ENCODE results near the gene BST1. TPM values are rescaled to one million over a fixed set of nuclear protein-coding genes. Genes with fewer than 3 reads are reported as not detected.

The BST1 gene
- total RNA-seq, 1 experiment from 2014 or later = 0.31 TPM

GRCh38 chr4:15673337-15673736 lies 29.5 kb upstream of the BST1 start:
- TF ChIP-seq CTCF (conservative IDR thresholded peaks at IDR 0.05) (no peak), EZH2 (IDR thresholded peaks at IDR 0.05; ENCODE audit: low read depth) (no peak)
- H3K4me1 ChIP-seq (replicated peaks; ENCODE audit: insufficient read depth) = peaks cover 17% of the 10 kb centered on the region; the same call in 1 of the 2 replicates
- peaks cover 3% of the 10 kb centered on the region for H3K36me3 ChIP-seq (ENCODE audit: low read depth)
- H3K27me3 ChIP-seq (ENCODE audit: insufficient read depth, low read depth) = no peaks in the 10 kb centered on the region
- peaks cover 63% of the 10 kb centered on the region for H3K79me2 ChIP-seq (ENCODE audit: low read depth)
- H3K27ac ChIP-seq = no peak overlapping the region
- ChIA-PET CTCF (no interaction called here), POLR2A (ENCODE audit: unreplicated experiment) (interaction anchor here (0.6 kb wide), 1 partner anchor 82 kb away, joined by 4 read pairs; no protein-coding TSS in a partner anchor)
- intact Hi-C loops (cut with micrococcal nuclease; ENCODE audit: unreplicated experiment) = no loop called here
- no peaks in the 10 kb centered on the region for H4K20me1 ChIP-seq (ENCODE audit: insufficient read depth)
- H3F3A ChIP-seq (ENCODE audit: insufficient read depth, low read depth) = 0 out of 2 replicates have a peak, but pooled peaks cover 12% of the 10 kb centered on the region
- DNase-seq = no peak
- H3K4me2 ChIP-seq = no peak overlapping the region
- no peak overlapping the region for H2AFZ ChIP-seq
- BruUV-seq (replicated peaks) = no TSS peak
- no peak overlapping the region for H3K4me3 ChIP-seq
- H3K9me3 ChIP-seq (ENCODE audit: insufficient read depth, low read depth) = no peaks in the 10 kb centered on the region
- no peaks in the 10 kb centered on the region for H3K9me2 ChIP-seq (ENCODE audit: insufficient read depth)

GRCh38 chr4:15674046-15674445 lies 28.8 kb upstream of the BST1 start:
- no peak overlapping the region for H2AFZ ChIP-seq
- no peak overlapping the region for H3K4me3 ChIP-seq
- no peaks in the 10 kb centered on the region for H4K20me1 ChIP-seq (ENCODE audit: insufficient read depth)
- H3K4me2 ChIP-seq = no peak overlapping the region
- no TSS peak for BruUV-seq (replicated peaks)
- no peaks in the 10 kb centered on the region for H3K27me3 ChIP-seq (ENCODE audit: insufficient read depth, low read depth)
- 0 out of 2 replicates have a peak, but pooled peaks cover 10% of the 10 kb centered on the region for H3F3A ChIP-seq (ENCODE audit: insufficient read depth, low read depth)
- intact Hi-C loops (cut with micrococcal nuclease; ENCODE audit: unreplicated experiment) = no loop called here
- CTCF ChIA-PET = no interaction called here
- H3K79me2 ChIP-seq (ENCODE audit: low read depth) = peaks cover 64% of the 10 kb centered on the region
- H3K36me3 ChIP-seq (ENCODE audit: low read depth) = no peaks in the 10 kb centered on the region; the same call in none of the 2 replicates
- DNase-seq = no peak
- H3K9me3 ChIP-seq (ENCODE audit: insufficient read depth, low read depth) = no peaks in the 10 kb centered on the region
- no peaks in the 10 kb centered on the region for H3K9me2 ChIP-seq (ENCODE audit: insufficient read depth)
- POLR2A ChIA-PET (ENCODE audit: unreplicated experiment) = interaction anchor here (0.6 kb wide), 1 partner anchor 82 kb away, joined by 4 read pairs; no protein-coding TSS in a partner anchor
- no peak overlapping the region for H3K27ac ChIP-seq
- peaks cover 21% of the 10 kb centered on the region for H3K4me1 ChIP-seq (replicated peaks; ENCODE audit: insufficient read depth)
- TF ChIP-seq EZH2 (IDR thresholded peaks at IDR 0.05; ENCODE audit: low read depth) (no peak), CTCF (conservative IDR thresholded peaks at IDR 0.05) (no peak)

DNA sequence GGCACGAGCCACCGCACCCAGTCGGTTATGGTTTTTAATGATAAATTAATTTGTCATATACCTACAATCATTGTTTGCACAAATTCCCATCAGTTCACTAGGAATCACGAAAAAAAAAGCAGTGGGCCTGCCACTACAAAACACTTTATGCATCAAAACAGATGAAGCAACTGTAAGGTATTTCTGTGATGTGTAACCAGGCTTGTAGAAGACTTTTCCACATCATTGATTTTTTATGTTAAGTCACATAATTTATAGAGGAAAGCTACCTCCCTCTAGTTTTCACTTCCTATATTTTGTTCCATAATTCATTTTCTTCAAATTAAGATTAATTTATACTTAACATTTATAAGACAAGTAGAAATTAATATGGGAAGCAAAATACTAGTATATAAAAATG lies 27.9 kb upstream of the BST1 start:
- Histone ChIP-seq H3K36me3 (ENCODE audit: low read depth) (no peaks in the 10 kb centered on the region; the same call in 1 of the 2 replicates), H3K27ac (no peak overlapping the region), H3K79me2 (ENCODE audit: low read depth) (peaks cover 69% of the 10 kb centered on the region), H3K9me2 (ENCODE audit: insufficient read depth) (no peaks in the 10 kb centered on the region), H3K4me2 (no peak overlapping the region), H2AFZ (no peak overlapping the region), H3F3A (ENCODE audit: insufficient read depth, low read depth) (0 out of 2 replicates have a peak, but pooled peaks cover 10% of the 10 kb centered on the region), H3K4me3 (no peak overlapping the region), H3K4me1 (replicated peaks; ENCODE audit: insufficient read depth) (peaks cover 28% of the 10 kb centered on the region), H3K27me3 (ENCODE audit: insufficient read depth, low read depth) (no peaks in the 10 kb centered on the region), H3K9me3 (ENCODE audit: insufficient read depth, low read depth) (no peaks in the 10 kb centered on the region), H4K20me1 (ENCODE audit: insufficient read depth) (no peaks in the 10 kb centered on the region)
- intact Hi-C loops (cut with micrococcal nuclease; ENCODE audit: unreplicated experiment) = no loop called here
- ChIA-PET POLR2A (ENCODE audit: unreplicated experiment) (no interaction called here), CTCF (interaction anchor here (0.7 kb wide), 1 partner anchor 89 kb away, joined by 5 read pairs; no protein-coding TSS in a partner anchor)
- BruUV-seq (replicated peaks) = no TSS peak
- no peak for DNase-seq
- TF ChIP-seq CTCF (conservative IDR thresholded peaks at IDR 0.05) (no peak), EZH2 (IDR thresholded peaks at IDR 0.05; ENCODE audit: low read depth) (no peak)
